ENCODE results near the gene GPR87. TPM values are rescaled to one million over a fixed set of nuclear protein-coding genes. Genes with fewer than 3 reads are reported as not detected.

GPR87 gene
- total and polyA plus RNA-seq, 9 of the 15 experiments (the other 6 are each of a cell fraction or from before 2014, with no cell fraction given): not detected

- BruUV-seq (replicated peaks): no TSS peak
- no peaks in the 10 kb centered on the region for H3K9me1 ChIP-seq (ENCODE audit: control insufficient read depth, insufficient read depth, low read length)
- no peak overlapping the region for H3K4me3 ChIP-seq
- H3K4me1 ChIP-seq (replicated peaks in 1 of 2; ENCODE audit: control insufficient read depth in 2 of 2, insufficient read depth in 2 of 2, low read length in 2 of 2): no peaks in the 10 kb centered on the region
- ChIA-PET POLR2A (no interaction called here), CTCF (ENCODE audit: low intra/inter-chr PET ratio) (interaction anchor here (0.5 to 1.5 kb wide), 3 partner anchors 100 to 337 kb away, joined by 3 to 9 read pairs (median 3); no protein-coding TSS in a partner anchor)
- H3K4me2 ChIP-seq (ENCODE audit: insufficient read depth, low read length): no peak overlapping the region
- H3K79me2 ChIP-seq (ENCODE audit: control insufficient read depth, insufficient read depth, low read length): no peaks in the 10 kb centered on the region
- H3K9ac ChIP-seq (ENCODE audit: insufficient read depth in 1 of 2, low read depth in 2 of 2, low read length in 2 of 2): no peak overlapping the region
- intact Hi-C loops (cut with micrococcal nuclease): loop anchor here (2.0 kb wide), 1 partner anchor 101 kb away; no protein-coding TSS in a partner anchor
- H3K36me3 ChIP-seq (ENCODE audit: control insufficient read depth, insufficient read depth, low read length): no peaks in the 10 kb centered on the region
- 0% methylated on average over 3 of the region's 3 CpGs for WGBS (ENCODE audit: insufficient coverage, low coverage, missing lambda C conversion rate)
- no peak overlapping the region for H2AFZ ChIP-seq (ENCODE audit: low read depth, low read length)
- in situ Hi-C loops (cut with MboI): no loop called here
- ATAC-seq (no peak), FAIRE-seq (no peak), DNase-seq (ENCODE audit: extremely low read depth in 1 of 4, low spot score in 3 of 4) (peak in 1 of 4 experiments; percentile 9)
- H3K27ac ChIP-seq (ENCODE audit: extremely low read depth, low read depth, low read length): no peak overlapping the region
- H3K27me3 ChIP-seq (ENCODE audit: control insufficient read depth in 2 of 2, insufficient read depth in 2 of 2, low read length in 2 of 2): peaks cover 0 to 8% of the 10 kb centered on the region in 2 experiments; a peak in 1 of 5 replicates
- no peaks in the 10 kb centered on the region for H4K20me1 ChIP-seq (replicated peaks; ENCODE audit: control insufficient read depth, insufficient read depth, low read length)
- no peaks in the 10 kb centered on the region for H3K9me3 ChIP-seq (replicated peaks; ENCODE audit: control insufficient read depth, insufficient read depth, low read depth, low read length)
- TF ChIP-seq ZNF384 (IDR thresholded peaks at IDR 0.05; ENCODE audit: low read depth, low read length) (peak; percentile 89), ATF1 (CRISPR knock-in tag; IDR thresholded peaks at IDR 0.05) (no peak), ATF1 (tag; IDR thresholded peaks at IDR 0.05) (no peak), GTF2F1 (IDR thresholded peaks at IDR 0.05; ENCODE audit: low read depth, low read length) (no peak), ZNF354B (CRISPR knock-in tag; IDR thresholded peaks at IDR 0.05) (no peak), TEAD2 (tag; IDR thresholded peaks at IDR 0.05) (no peak), KDM4B (IDR thresholded peaks at IDR 0.05; ENCODE audit: borderline replicate concordance in 2 of 2, low read depth in 1 of 2) (no peak), ZNF764 (CRISPR knock-in tag; IDR thresholded peaks at IDR 0.05; ENCODE audit: low read depth) (no peak), RAD21 (CRISPR knock-in tag; conservative IDR thresholded peaks at IDR 0.05 in 1 of 2, IDR thresholded peaks at IDR 0.05 in 1 of 2) (peak in 1 of 2 experiments; percentile 25; a peak in 2 of 4 replicates)
- TF ChIP-seq, protein P1, sequence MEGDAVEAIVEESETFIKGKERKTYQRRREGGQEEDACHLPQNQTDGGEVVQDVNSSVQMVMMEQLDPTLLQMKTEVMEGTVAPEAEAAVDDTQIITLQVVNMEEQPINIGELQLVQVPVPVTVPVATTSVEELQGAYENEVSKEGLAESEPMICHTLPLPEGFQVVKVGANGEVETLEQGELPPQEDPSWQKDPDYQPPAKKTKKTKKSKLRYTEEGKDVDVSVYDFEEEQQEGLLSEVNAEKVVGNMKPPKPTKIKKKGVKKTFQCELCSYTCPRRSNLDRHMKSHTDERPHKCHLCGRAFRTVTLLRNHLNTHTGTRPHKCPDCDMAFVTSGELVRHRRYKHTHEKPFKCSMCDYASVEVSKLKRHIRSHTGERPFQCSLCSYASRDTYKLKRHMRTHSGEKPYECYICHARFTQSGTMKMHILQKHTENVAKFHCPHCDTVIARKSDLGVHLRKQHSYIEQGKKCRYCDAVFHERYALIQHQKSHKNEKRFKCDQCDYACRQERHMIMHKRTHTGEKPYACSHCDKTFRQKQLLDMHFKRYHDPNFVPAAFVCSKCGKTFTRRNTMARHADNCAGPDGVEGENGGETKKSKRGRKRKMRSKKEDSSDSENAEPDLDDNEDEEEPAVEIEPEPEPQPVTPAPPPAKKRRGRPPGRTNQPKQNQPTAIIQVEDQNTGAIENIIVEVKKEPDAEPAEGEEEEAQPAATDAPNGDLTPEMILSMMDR (IDR thresholded peaks at IDR 0.05 in 2 of 3, conservative IDR thresholded peaks at IDR 0.05 in 1 of 3; ENCODE audit: insufficient read depth in 2 of 3, low read depth in 1 of 3, low read length in 3 of 3): peak in 2 of 3 experiments; percentile 21 to 55; a peak in 4 of 6 replicates
These were observed 11.1 kb upstream of the GPR87 start for GRCh38 chr3:151327571-151328198.

Data from K562 (cell line).